Tibial nerve (tissue), 4 donors: Measurements from ENCODE around the gene ZBTB32.

Source experiments
- EP300 ChIP-seq, 2 donors: sonication (generic); formaldehyde crosslinking; IDR thresholded peaks; one replicate each; pipeline ENCODE4 v1.6.1; 2017; ENCODE audit warnings: antibody characterized with exemption in 2 of 2, mild to moderate bottlenecking in 1 of 2
- POLR2A ChIP-seq, 2 donors: fragments of 450-650 bp; IDR thresholded peaks; one replicate each; pipeline ENCODE4 v1.6.1; 2017; ENCODE audit warnings: antibody characterized with exemption in 2 of 2, mild to moderate bottlenecking in 2 of 2, moderate library complexity in 2 of 2
- TF ChIP-seq, protein P1 (sequence below), 5 experiments: fragments of 200-600 bp in 3 of 5; fragments of 450-650 bp in 2 of 5; sonication (generic) in 3 of 5; IDR thresholded peaks; one replicate each; pipeline ENCODE4 v1.5.1; 2016 to 2019; ENCODE audit warnings: antibody characterized with exemption in 5 of 5, mild to moderate bottlenecking in 3 of 5, moderate library complexity in 2 of 5

DNA sequence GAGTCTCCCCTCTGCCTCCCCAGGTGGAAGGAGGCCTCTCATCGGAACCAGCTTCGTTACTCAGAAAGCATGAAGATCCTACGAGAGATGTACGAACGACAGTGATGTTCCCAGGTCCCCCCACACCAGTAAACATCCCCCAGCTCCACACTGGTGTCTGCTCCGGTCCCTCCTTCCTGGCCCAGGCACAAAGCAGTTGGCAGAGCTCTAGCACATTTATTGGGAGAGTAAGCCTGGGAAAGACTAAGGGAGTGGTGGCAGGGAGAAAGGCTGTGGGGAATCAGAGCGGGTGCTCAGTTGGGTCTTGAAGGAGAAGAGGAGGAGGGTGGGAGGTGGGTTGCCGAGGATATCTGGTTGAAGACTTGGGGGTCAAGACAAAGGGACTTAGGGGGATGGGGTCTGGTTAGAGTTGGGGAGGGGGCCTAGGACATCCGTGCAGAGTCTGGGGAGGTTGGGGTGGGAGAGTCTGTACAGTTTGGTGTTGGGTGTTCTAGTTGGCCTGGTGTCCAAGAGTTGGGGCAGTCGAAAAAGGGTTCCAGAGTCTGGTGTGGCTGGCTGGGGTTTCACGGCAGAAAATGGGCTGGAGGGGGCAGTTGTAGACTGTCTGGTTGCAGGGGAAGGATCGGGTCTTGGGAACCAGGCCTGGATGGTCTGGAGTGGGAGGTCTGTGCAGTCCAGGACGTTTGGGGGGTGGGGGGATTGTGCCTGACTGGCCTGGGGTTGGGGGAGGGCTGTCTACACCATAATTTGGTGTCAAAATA is 50.2 kb downstream of the ZBTB32 start:
- TF ChIP-seq, protein P1, sequence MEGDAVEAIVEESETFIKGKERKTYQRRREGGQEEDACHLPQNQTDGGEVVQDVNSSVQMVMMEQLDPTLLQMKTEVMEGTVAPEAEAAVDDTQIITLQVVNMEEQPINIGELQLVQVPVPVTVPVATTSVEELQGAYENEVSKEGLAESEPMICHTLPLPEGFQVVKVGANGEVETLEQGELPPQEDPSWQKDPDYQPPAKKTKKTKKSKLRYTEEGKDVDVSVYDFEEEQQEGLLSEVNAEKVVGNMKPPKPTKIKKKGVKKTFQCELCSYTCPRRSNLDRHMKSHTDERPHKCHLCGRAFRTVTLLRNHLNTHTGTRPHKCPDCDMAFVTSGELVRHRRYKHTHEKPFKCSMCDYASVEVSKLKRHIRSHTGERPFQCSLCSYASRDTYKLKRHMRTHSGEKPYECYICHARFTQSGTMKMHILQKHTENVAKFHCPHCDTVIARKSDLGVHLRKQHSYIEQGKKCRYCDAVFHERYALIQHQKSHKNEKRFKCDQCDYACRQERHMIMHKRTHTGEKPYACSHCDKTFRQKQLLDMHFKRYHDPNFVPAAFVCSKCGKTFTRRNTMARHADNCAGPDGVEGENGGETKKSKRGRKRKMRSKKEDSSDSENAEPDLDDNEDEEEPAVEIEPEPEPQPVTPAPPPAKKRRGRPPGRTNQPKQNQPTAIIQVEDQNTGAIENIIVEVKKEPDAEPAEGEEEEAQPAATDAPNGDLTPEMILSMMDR (IDR thresholded peaks at IDR 0.05) = no peak
- TF ChIP-seq POLR2A (IDR thresholded peaks at IDR 0.05) (no peak), EP300 (IDR thresholded peaks at IDR 0.05) (peak in 1 of 2 donors; percentile 23)
